Thoracic aorta (tissue), 2 donors: ENCODE measurements around the gene GNG5. TPM values are rescaled to one million over a fixed set of nuclear protein-coding genes. Genes with fewer than 3 reads are reported as not detected.

ENCODE experiments used
- ATAC-seq: fragments of 150-250 bp; one replicate; pipeline ENCODE4 v1.8.0; 2017; ENCODE audit warnings: low read depth; ENCODE audit not compliant: insufficient number of reproducible peaks, low FRiP score
- DNase-seq: peaks from one replicate; pipeline ENCODE4 v3.0.0-alpha.2; 2020; ENCODE audit warnings: low spot score
- H3K27ac ChIP-seq, 2 donors: fragments of 200-600 bp; sonication (generic); 1 replicate in 1 of 2; 2 replicates in 1 of 2; pipeline ENCODE4 v1.5.1; 2016; ENCODE audit warnings: mild to moderate bottlenecking in 2 of 2, moderate library complexity in 2 of 2
- H3K27me3 ChIP-seq: fragments of 200-600 bp; sonication (generic); replicated peaks from 2 replicates; pipeline ENCODE4 v1.6.0; 2016; ENCODE audit warnings: mild to moderate bottlenecking; ENCODE audit not compliant: insufficient read depth
- H3K36me3 ChIP-seq: fragments of 200-600 bp; sonication (generic); one replicate; pipeline ENCODE4 v1.5.1; 2016
- H3K4me1 ChIP-seq, 2 donors: fragments of 200-600 bp; sonication (generic); 1 replicate in 1 of 2; 2 replicates in 1 of 2; pipeline versions ENCODE4 v1.5.1 to v1.6.0; 2016; ENCODE audit warnings: low read depth in 2 of 2, mild to moderate bottlenecking in 1 of 2; ENCODE audit not compliant: control insufficient read depth in 1 of 2
- H3K4me3 ChIP-seq: fragments of 200-600 bp; sonication (generic); 2 replicates; pipeline ENCODE4 v1.5.1; 2016; ENCODE audit warnings: mild to moderate bottlenecking
- H3K9me3 ChIP-seq: fragments of 200-600 bp; sonication (generic); 2 replicates; pipeline ENCODE4 v1.5.1; 2016
- total RNA-seq, 2 donors: library from RNA; depleted of rRNA; stranded (reverse); fragments of >200 nt; gene quantifications; one replicate each; pipeline versions ENCODE4 v1.1.0 to v1.2.3, GENCODE V29; 2016
- TF ChIP-seq, protein P1 (sequence below): fragments of 200-600 bp; sonication (generic); IDR thresholded peaks from one replicate; pipeline ENCODE4 v1.5.1; 2019; ENCODE audit warnings: antibody characterized with exemption

Gene GNG5
- total RNA-seq, 2 donors from 2014 or later = 87.2 to 128 TPM

GRCh38 chr1:84479998-84480397 is 26.4 kb downstream of the GNG5 start:
- no peak for ATAC-seq
- H3K27ac ChIP-seq = peak overlapping the region; percentile 85
- peak overlapping the region; percentile 95 for H3K4me3 ChIP-seq
- H3K27me3 ChIP-seq = no peaks in the 10 kb centered on the region
- no peaks in the 10 kb centered on the region for H3K9me3 ChIP-seq
- no peaks in the 10 kb centered on the region for H3K36me3 ChIP-seq
- TF ChIP-seq, protein P1, sequence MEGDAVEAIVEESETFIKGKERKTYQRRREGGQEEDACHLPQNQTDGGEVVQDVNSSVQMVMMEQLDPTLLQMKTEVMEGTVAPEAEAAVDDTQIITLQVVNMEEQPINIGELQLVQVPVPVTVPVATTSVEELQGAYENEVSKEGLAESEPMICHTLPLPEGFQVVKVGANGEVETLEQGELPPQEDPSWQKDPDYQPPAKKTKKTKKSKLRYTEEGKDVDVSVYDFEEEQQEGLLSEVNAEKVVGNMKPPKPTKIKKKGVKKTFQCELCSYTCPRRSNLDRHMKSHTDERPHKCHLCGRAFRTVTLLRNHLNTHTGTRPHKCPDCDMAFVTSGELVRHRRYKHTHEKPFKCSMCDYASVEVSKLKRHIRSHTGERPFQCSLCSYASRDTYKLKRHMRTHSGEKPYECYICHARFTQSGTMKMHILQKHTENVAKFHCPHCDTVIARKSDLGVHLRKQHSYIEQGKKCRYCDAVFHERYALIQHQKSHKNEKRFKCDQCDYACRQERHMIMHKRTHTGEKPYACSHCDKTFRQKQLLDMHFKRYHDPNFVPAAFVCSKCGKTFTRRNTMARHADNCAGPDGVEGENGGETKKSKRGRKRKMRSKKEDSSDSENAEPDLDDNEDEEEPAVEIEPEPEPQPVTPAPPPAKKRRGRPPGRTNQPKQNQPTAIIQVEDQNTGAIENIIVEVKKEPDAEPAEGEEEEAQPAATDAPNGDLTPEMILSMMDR = no peak
- no peak for DNase-seq
- H3K4me1 ChIP-seq = peaks cover 15 to 17% of the 10 kb centered on the region in 2 donors

- Histone ChIP-seq H3K27me3 (no peaks in the 10 kb centered on the region), H3K27ac (peak within 1 kb of the TSS; percentile 85), H3K9me3 (no peaks in the 10 kb centered on the region), H3K4me3 (peak within 1 kb of the TSS; percentile 95), H3K4me1 (peaks cover 15 to 17% of the 10 kb centered on the region in 2 donors), H3K36me3 (no peaks in the 10 kb centered on the region)
- TF ChIP-seq, protein P1 = no peak
- DNase-seq (peak; percentile 6), ATAC-seq (peak; percentile 83)
Measured at GRCh38 chr1:84478876-84479868, 27.2 kb downstream of the GNG5 start, which contains the start of gene RPF1. TSS of gene RPF1 (plus strand) at chr1:84479266. CDS start at chr1:84479282, 16 bp downstream.

DNA sequence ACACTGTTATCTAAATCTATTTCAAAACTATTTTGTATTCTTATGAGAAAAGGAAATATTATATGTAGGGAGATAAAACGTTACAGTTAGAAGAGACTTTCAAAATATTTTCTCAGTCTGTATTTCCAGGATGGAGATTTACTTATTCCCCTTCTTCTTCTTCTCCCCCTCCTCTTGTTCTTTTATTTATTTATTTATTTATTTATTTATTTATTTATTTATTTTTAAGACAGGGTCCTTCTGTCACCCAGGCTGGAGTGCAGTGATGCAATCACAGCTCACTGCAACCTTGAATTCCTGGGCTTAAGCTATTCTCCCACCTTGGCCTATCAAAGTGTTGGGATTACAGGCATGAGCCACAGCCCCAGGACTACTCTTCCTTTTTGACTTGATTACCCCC is 30.2 kb downstream of the GNG5 start:
- Histone ChIP-seq H3K9me3 (no peaks in the 10 kb centered on the region), H3K4me1 (peaks cover 11% of the 10 kb centered on the region in 2 donors), H3K4me3 (no peak overlapping the region), H3K36me3 (no peaks in the 10 kb centered on the region), H3K27ac (no peak overlapping the region), H3K27me3 (no peaks in the 10 kb centered on the region)
- DNase-seq (no peak), ATAC-seq (no peak)
- TF ChIP-seq, protein P1 = no peak

GRCh38 chr1:84467298-84467697 is 39.1 kb downstream of the GNG5 start:
- no peaks in the 10 kb centered on the region for H3K9me3 ChIP-seq
- peaks cover 9% of the 10 kb centered on the region for H3K27me3 ChIP-seq
- no peaks in the 10 kb centered on the region for H3K36me3 ChIP-seq
- TF ChIP-seq, protein P1 = no peak
- no peak overlapping the region for H3K27ac ChIP-seq
- ATAC-seq (no peak), DNase-seq (no peak)
- no peaks in the 10 kb centered on the region for H3K4me1 ChIP-seq
- no peak overlapping the region for H3K4me3 ChIP-seq

DNA sequence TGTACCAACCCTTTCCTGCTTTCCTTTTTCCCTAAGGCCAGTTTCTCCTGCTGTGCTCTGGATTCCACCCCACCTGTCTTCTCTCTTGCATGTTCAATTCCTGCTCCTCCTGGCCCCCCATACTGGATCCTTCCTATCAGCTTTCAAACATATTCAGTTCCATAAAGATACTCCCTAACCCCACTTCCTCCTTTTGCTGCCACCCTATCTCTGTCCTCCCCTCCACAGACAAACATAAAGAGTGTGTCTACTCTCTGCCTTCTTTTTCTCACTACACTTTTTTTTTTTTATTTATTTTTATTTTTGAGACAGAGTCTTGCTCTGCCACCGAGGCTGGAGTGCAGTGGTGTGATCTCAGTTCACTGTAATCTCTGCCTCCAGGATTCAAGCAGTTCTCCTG is 44.3 kb downstream of the GNG5 start:
- no peaks in the 10 kb centered on the region for H3K4me1 ChIP-seq
- DNase-seq (no peak), ATAC-seq (no peak)
- H3K9me3 ChIP-seq = no peaks in the 10 kb centered on the region
- TF ChIP-seq, protein P1 = no peak
- H3K27ac ChIP-seq = no peak overlapping the region
- no peaks in the 10 kb centered on the region for H3K36me3 ChIP-seq
- peaks cover 5% of the 10 kb centered on the region for H3K27me3 ChIP-seq
- H3K4me3 ChIP-seq = no peak overlapping the region
